NCI-H2196 treated with DMSO at 0.1 percent for 48 hours (cell line): ENCODE results near the gene SLC6A12.
"Not testable (repeated sequence)": the region's sequence is repeated elsewhere in the genome, so short reads cannot be mapped to it uniquely, and the experiment has no call there.

Experiments used
- DNase-seq: peaks from one replicate; lab custom pipeline; 2025; ENCODE audit not compliant: unreplicated experiment; lab: John Stamatoyannopoulos, UW

Gene SLC6A12

DNA sequence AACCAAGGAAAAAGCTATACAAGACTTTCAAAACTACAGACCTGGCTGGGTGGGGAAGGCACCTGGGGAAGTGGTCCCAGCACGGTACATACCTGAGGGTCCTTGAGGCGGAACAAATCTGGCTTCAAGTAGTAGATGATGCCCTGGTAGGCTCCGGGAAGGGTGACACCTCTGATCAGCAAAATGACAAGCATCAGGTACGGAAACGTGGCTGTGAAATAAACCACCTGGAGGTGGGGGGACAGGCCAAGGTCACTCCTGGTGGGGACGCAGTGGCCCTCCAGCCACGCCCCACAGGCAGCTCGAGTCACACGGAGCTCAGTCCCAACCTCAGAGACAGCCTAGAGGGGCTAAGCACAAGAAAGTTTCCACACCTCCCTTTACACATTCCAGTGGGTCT, 15.3 kb downstream of the SLC6A12 start:
- DNase-seq, result no peak

GRCh38 chr12:197911-198695, 15.9 kb downstream of the SLC6A12 start:
- no peak for DNase-seq

DNA sequence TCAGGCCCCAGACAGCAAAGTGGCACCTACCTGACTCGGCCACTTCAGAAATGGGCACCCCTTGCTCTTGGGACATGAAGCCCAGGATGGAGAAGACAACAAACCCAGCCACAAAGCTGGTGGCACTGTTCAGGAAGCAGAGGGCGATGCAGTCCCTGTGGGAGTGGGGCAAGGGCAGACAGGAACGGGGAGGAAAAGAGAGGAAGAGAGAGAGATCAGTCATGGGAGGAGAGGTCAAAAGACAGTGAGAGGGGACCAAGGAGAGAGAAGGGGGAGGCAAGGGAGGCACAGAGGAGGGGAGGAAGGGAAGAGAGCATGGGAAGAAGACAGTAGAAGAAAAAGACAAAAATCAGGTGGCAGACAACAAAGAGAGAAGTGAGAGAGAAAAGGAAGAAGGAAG, 16.6 kb downstream of the SLC6A12 start:
- DNase-seq, result no peak

DNA sequence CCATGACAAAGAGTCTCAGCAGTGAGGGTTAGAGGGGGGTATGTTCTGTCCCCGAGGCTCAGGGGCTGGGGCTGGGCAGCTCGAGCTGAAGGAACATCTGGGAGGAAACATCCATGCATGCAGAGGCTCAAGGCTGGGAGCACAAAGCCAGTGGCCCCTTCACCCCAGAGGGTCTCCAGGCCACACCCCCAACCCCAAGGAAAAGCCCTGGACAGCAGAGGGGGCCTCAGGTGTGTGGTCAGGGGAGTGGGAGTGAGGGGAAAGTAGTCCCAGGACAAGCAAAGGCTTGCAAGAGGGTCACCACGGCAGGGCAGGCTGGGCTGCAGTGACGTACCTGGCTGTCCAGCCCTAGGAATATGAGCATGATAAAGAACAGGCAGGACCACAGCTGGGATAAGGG, 17.5 kb downstream of the SLC6A12 start:
- DNase-seq, result no peak

DNA sequence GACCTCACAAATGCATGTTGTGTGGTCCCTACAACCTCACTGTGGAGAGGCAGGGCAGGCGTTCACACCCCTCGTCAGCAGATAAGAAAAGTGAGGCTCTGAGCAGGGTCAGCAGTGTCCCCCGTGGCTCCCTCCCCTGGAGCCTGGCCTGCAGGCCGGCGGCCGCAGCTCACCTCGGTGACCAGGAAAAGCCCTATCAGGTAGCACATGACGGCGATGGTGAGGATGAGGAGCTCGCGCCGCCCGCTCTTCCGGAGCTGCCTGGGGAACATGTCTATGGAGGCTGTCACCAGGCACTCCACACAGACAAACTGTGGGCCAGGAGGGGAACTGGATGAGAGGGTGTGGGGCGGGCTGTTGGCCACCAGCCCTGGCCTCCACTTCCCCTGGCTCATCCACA, 18.0 kb downstream of the SLC6A12 start:
- no peak for DNase-seq

DNA sequence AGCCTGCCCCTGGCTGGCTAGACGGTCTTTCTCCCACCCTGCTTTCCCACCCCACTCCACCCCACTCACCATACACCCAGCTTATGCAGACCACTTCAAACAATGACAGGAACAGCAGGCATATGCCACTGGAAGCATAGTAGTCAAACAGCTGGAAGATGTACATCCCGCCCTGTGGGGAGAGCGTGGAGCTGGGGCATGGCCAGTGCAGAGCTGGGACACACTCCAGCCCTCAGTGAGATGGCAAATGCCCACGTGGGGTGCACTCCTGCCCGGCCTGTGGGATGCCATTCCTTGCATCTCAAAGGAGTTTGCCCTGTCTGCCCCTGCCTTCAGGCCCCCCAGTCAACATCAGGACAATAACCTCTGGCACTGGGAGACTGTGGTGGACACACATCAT, 18.8 kb downstream of the SLC6A12 start:
- DNase-seq, result no peak

- no peak for DNase-seq
Observed at GRCh38 chr12:194276-194675, 19.7 kb downstream of the SLC6A12 start.

DNA sequence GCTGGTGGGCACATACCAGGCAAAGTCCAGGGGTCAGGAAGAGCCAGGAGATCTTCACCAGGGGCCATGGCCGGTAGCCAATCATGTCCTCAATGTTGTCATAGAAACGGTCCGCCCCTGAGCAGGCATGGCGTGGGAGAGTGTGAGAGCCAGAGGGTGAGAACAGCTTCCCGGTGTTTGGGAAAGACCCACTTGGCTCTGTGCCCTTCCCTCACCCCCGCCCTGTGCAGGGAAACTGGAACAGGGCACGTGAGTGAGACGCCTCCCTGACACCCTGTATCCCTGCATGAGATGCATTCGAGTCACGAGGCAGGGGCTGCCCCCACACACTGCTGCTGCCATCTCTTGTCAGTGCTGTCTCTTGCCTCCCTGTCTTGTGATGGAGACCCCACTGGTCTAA, 20.7 kb downstream of the SLC6A12 start:
- DNase-seq, result no peak

- no peak for DNase-seq
Observed at GRCh38 chr12:191541-191940, 22.4 kb downstream of the SLC6A12 start.

GRCh38 chr12:190881-191280, 23.1 kb downstream of the SLC6A12 start:
- DNase-seq, result no peak

- DNase-seq, result no peak
Observed at GRCh38 chr12:189622-189962, 24.4 kb downstream of the SLC6A12 start.

DNA sequence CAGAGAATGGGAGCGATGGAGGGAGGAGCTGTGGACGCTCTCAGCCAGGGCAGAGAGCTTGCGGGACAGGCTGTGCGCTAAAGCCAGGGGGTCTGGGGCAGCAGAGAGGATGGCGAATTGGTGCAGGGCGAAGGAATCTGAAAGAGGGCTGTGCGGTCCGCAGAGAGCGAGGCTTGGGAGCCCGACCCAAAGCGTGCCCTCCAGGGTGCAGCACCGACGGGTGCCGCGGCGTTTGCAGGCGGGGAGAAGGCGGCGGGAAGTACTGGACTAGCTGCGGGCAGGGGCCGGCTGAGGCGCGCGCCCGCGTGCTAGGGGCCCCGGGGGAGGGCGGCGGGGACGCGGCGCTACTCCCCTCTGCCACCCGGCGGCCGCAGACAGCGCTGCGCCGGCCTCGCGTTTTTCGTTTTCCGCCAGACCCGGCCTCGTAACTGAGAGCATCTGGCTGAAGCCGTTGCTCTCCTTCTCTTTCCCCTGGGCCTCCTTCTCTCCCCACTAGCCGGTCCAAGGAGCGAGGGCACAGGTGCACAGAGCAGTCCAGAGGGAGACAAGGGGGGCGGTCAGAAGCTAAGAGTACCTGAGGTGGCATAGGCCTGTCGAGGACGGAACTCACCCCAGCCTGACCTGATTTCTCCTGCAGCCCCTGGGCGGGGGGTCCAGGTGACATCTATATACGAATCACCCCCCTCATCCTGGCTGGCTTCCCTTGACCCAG, 24.9 kb downstream of the SLC6A12 start:
- DNase-seq, result peak; percentile 3

DNA sequence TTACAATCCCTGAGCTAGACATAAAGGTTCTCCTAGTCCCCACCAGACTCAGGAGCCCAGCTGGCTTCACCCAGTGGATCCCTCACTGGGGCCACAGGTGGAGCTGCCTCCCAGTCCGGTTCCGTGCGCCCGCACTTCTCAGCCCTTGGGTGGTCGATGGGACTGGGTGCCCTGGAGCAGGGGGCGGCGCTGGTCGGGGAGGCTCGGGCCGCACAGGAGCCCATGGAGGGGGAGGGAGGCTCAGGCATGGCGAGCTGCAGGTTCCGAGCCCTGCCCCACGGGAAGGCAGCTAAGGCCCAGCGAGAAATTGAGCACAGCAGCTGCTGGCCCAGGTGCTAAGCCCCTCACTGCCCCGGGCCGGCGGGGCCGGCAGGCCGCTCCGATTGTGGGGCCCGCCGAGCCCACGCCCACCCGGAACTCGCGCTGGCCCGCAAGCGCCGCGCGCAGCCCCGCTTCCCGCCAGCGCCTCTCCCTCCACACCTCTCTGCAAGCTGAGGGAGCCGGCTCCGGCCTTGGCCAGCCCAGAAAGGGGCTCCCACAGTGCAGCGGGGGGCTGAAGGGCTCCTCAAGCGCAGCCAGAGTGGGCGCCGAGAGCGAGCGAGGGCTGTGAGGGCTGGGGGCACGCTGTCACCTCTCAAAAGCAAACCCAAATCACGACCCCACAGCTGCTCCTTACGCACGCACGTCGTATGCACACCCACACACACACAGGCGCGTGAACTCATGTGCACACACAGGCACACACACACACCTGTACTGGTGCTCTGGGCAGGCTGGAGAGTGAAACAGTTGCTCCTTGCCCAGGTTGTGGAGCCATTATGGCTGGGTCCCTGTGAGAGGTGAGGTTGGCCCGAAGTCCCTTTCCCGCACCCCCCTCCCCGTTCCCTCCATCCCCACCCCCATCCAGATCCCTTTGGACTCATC, 25.7 kb downstream of the SLC6A12 start:
- not testable (repeated sequence) for DNase-seq

DNA sequence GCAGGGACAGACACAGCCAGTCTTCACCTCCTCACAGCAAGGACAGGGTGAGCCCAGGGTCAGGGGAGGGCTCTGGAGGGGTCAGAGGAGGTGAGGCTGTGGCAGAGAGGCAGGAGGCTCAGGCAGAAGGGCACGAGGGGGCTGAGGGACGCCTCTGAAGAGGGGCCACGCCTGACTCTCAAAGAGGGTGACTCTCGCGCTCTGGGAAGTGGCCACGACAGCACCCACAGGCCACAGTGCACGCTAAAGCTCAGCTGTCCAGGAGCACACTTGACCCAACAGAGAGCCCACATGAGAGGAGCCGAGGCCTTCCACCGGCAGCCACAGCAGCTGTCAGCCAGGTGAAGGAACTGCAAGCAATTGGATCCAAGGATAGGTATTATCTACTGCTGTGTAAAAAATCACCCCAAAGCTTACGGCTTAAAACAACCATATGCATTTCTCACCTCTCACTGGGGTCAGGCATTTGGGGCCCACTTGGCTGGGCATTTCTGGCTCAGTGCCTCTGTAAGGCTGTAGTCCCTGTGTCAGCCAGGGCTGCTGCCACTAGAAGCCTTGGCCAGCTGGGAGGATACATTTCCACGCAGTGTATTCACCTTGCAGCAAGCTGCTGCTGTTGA, 27.8 kb downstream of the SLC6A12 start:
- DNase-seq, result no peak

- DNase-seq, result no peak
Observed at GRCh38 chr12:185576-185955, 28.4 kb downstream of the SLC6A12 start.

GRCh38 chr12:184811-185575, 29.0 kb downstream of the SLC6A12 start:
- no peak for DNase-seq

DNA sequence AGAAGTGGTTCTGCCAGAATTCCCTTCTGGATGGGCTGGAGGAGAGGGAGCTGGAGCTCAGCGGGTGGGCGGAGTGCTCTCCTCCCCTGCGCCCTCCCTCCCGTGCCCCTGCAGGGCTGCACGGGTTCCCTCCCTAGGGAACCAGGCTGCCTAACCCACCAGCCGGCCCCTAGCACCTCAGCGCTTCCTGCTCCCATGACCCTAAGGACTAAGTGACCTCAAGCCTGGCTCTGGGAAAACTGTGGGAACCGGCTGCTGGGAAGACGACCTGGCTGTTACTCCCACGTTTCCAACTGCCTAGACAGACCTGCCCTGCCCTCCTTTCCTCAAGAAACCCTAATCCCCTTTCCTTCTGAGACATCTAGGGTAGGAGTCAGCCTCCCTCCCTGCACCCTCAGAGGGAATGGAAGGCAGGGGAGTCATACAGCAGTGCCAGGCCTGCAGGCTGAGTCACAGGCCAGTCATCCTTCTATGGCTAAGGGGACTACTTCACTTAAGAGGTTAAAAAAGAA, 31.5 kb downstream of the SLC6A12 start:
- DNase-seq, result no peak

GRCh38 chr12:181921-182320, 32.0 kb downstream of the SLC6A12 start:
- DNase-seq, result no peak

GRCh38 chr12:180445-180844, 33.5 kb downstream of the SLC6A12 start:
- no peak for DNase-seq

- DNase-seq, result no peak
Observed at GRCh38 chr12:179885-180284, 34.1 kb downstream of the SLC6A12 start.
